ENCODE measurements around the gene PHF21B. TPM values are rescaled to one million over a fixed set of nuclear protein-coding genes. Genes with fewer than 3 reads are reported as not detected.

PHF21B gene
- total and polyA plus RNA-seq, 2 donors (not counting 3 experiments of a cell fraction or from before 2014, with no cell fraction given) = not detected

GRCh38 chr22:44892243-44892642, 117.6 kb downstream of the PHF21B start:
- no peak overlapping the region for H3K27ac ChIP-seq (ENCODE audit: insufficient read depth, low read depth, low read length)
- H3K4me2 ChIP-seq (ENCODE audit: insufficient read depth, low read length) = no peak overlapping the region
- H3K27me3 ChIP-seq (ENCODE audit: control insufficient read depth in 2 of 2, insufficient read depth in 2 of 2, low read length in 2 of 2) = no peaks in the 10 kb centered on the region
- intact Hi-C loops (cut with micrococcal nuclease) (no loop called here), dilution Hi-C loops (cut with MboI; ENCODE audit: extremely low pct_ligation_motif_present, low sequenced_read_pairs) (no loop called here)
- no peak overlapping the region for H3K4me3 ChIP-seq (replicated peaks in 1 of 3; ENCODE audit: insufficient read depth in 1 of 3, low read depth in 1 of 3, low read length in 3 of 3)
- FAIRE-seq (no peak), DNase-seq (ENCODE audit: low read depth, low spot score) (no peak)
- no peaks in the 10 kb centered on the region for H3K9me1 ChIP-seq (replicated peaks; ENCODE audit: control insufficient read depth, extremely low read depth, insufficient read depth, low read length)
- BruUV-seq (replicated peaks) = no TSS peak
- peaks cover 3% of the 10 kb centered on the region for H3K9me3 ChIP-seq (replicated peaks; ENCODE audit: control insufficient read depth, insufficient read depth, low read length)
- no peaks in the 10 kb centered on the region for H3K79me2 ChIP-seq (ENCODE audit: control insufficient read depth, insufficient read depth, low read length)
- H3K4me1 ChIP-seq (ENCODE audit: control insufficient read depth, extremely low read depth, insufficient read depth, low read length) = no peaks in the 10 kb centered on the region
- H3K36me3 ChIP-seq (ENCODE audit: control insufficient read depth in 2 of 2, extremely low read depth in 1 of 2, insufficient read depth in 2 of 2, low read length in 2 of 2) = no peaks in the 10 kb centered on the region
- no peaks in the 10 kb centered on the region for H4K20me1 ChIP-seq (replicated peaks; ENCODE audit: control insufficient read depth, extremely low read depth, insufficient read depth, low read length)
- no peak overlapping the region for H2AFZ ChIP-seq (ENCODE audit: low read depth, low read length)
- POLR2A ChIA-PET = no interaction called here
- no peak for TF ChIP-seq EZH2 (IDR thresholded peaks at IDR 0.05; ENCODE audit: borderline replicate concordance, low read depth, low read length, severe bottlenecking)
- no peak for TF ChIP-seq POLR2A (IDR thresholded peaks at IDR 0.05; ENCODE audit: low read depth, low read length)
- TF ChIP-seq POLR2AphosphoS5 (IDR thresholded peaks at IDR 0.05; ENCODE audit: insufficient read depth, low read depth, low read length) = no peak
- TF ChIP-seq CTCF (IDR thresholded peaks at IDR 0.05; ENCODE audit: extremely low read depth in 1 of 2, insufficient read depth in 1 of 2, low read depth in 1 of 2, low read length in 2 of 2) = no peak
- no peak for TF ChIP-seq MYC (IDR thresholded peaks at IDR 0.05; ENCODE audit: low read depth, low read length)
- no peak for TF ChIP-seq MAX (IDR thresholded peaks at IDR 0.05; ENCODE audit: insufficient read depth, insufficient read length)
- TF ChIP-seq JUN (IDR thresholded peaks at IDR 0.05; ENCODE audit: borderline replicate concordance, insufficient read depth, insufficient read length, low read depth) = no peak
- no peak for TF ChIP-seq GATA2 (IDR thresholded peaks at IDR 0.05; ENCODE audit: insufficient read depth, insufficient read length, low read depth, low read length)
- TF ChIP-seq FOS (IDR thresholded peaks at IDR 0.05; ENCODE audit: borderline replicate concordance, insufficient read depth, low read length) = no peak
- CTCF ChIA-PET = no interaction called here
- no peak overlapping the region for H3K9ac ChIP-seq (replicated peaks; ENCODE audit: extremely low read depth, insufficient read depth, low read length)
